ENCODE measurements around the gene ASH1L. TPM values are rescaled to one million over a fixed set of nuclear protein-coding genes. Genes with fewer than 3 reads are reported as not detected.

Gene ASH1L

DNA sequence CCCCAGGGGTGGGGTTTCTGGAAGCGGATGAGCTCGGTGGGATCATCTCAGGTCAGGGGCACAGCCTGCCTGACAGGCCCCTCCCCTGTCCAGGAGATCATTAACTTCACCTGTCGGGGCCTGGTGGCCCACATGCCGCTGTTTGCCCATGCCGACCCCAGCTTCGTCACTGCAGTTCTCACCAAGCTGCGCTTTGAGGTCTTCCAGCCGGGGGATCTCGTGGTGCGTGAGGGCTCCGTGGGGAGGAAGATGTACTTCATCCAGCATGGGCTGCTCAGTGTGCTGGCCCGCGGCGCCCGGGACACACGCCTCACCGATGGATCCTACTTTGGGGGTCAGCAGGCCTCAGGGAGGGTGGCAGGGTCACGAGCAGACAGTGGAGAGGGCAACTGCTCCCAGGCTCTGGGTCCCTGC is 277.0 kb downstream of the ASH1L start:
- Histone ChIP-seq H3K27ac (replicated peaks) (no peak overlapping the region), H3K4me3 (replicated peaks; ENCODE audit: insufficient read depth, low read length) (no peak overlapping the region), H3K27me3 (ENCODE audit: insufficient read depth, poor library complexity, severe bottlenecking) (no peaks in the 10 kb centered on the region)
- TF ChIP-seq CTCF (IDR thresholded peaks at IDR 0.05; ENCODE audit: insufficient read depth, low read length) (no peak), SPI1 (IDR thresholded peaks at IDR 0.05; ENCODE audit: borderline replicate concordance, low read depth) (no peak), POLR2AphosphoS5 (IDR thresholded peaks at IDR 0.05; ENCODE audit: low read depth) (no peak), GABPA (IDR thresholded peaks at IDR 0.05; ENCODE audit: low read depth) (no peak)
- TF ChIP-seq, protein P1, sequence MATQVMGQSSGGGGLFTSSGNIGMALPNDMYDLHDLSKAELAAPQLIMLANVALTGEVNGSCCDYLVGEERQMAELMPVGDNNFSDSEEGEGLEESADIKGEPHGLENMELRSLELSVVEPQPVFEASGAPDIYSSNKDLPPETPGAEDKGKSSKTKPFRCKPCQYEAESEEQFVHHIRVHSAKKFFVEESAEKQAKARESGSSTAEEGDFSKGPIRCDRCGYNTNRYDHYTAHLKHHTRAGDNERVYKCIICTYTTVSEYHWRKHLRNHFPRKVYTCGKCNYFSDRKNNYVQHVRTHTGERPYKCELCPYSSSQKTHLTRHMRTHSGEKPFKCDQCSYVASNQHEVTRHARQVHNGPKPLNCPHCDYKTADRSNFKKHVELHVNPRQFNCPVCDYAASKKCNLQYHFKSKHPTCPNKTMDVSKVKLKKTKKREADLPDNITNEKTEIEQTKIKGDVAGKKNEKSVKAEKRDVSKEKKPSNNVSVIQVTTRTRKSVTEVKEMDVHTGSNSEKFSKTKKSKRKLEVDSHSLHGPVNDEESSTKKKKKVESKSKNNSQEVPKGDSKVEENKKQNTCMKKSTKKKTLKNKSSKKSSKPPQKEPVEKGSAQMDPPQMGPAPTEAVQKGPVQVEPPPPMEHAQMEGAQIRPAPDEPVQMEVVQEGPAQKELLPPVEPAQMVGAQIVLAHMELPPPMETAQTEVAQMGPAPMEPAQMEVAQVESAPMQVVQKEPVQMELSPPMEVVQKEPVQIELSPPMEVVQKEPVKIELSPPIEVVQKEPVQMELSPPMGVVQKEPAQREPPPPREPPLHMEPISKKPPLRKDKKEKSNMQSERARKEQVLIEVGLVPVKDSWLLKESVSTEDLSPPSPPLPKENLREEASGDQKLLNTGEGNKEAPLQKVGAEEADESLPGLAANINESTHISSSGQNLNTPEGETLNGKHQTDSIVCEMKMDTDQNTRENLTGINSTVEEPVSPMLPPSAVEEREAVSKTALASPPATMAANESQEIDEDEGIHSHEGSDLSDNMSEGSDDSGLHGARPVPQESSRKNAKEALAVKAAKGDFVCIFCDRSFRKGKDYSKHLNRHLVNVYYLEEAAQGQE (IDR thresholded peaks at IDR 0.05; ENCODE audit: insufficient replicate concordance, low read depth): no peak
- DNase-seq (ENCODE audit: low read depth in 1 of 2, low spot score in 1 of 2): no peak

Small RNAs within 50 kb of the gene (microRNA-seq; reads per million reads assigned to microRNA genes)
- not detected for gene MIR555
